ENCODE results near the gene TOP1. TPM values are rescaled to one million over a fixed set of nuclear protein-coding genes. Genes with fewer than 3 reads are reported as not detected.
"Not testable (repeated sequence)": the region's sequence is repeated elsewhere in the genome, so short reads cannot be mapped to it uniquely, and the experiment has no call there.

Gene TOP1
- total and polyA plus RNA-seq, 2 of the 4 experiments (the other 2 are of a cell fraction) = 14.0 to 21.5 TPM

GRCh38 chr20:41003143-41003935 is 25.3 kb upstream of the TOP1 start (continued):
- TF ChIP-seq, protein P1, sequence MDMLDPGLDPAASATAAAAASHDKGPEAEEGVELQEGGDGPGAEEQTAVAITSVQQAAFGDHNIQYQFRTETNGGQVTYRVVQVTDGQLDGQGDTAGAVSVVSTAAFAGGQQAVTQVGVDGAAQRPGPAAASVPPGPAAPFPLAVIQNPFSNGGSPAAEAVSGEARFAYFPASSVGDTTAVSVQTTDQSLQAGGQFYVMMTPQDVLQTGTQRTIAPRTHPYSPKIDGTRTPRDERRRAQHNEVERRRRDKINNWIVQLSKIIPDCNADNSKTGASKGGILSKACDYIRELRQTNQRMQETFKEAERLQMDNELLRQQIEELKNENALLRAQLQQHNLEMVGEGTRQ (IDR thresholded peaks at IDR 0.05; ENCODE audit: low read depth, low read length) = peak; percentile 96
- peak; percentile 9; the same call in 1 of the 2 replicates for TF ChIP-seq MAZ (IDR thresholded peaks at IDR 0.05; ENCODE audit: borderline replicate concordance, low read depth, low read length)

DNA sequence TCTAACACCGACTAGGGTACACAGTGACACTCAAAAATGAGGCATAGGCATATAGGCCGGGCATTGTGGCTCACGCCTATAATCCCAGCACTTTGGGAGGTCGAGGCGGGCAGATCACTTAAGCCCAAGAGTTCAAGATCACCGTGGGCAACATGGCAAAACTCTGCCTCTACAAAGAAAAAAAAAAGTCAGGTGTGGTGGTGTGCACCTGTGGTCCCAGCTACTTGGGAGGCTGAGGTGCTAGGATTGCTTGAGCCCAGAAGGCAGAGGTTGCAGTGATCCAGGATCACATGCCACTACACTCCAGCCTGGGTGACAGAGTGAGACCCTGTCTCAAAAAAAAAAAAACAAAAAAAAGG is 24.7 kb upstream of the TOP1 start:
- CTCF ChIA-PET; H2AFZ ChIP-seq (replicated peaks; ENCODE audit: low read length, poor library complexity); H3K9me3 ChIP-seq (ENCODE audit: control insufficient read depth, insufficient read depth, low read length); H3K27me3 ChIP-seq (ENCODE audit: control insufficient read depth, insufficient read depth, low read length); BruUV-seq (replicated peaks); dilution Hi-C loops (cut with HindIII; ENCODE audit: low sequenced_read_pairs, unreplicated experiment); ATAC-seq (ENCODE audit: low read depth); H3K4me3 ChIP-seq (ENCODE audit: insufficient read depth, low read depth, low read length); POLR2A ChIA-PET (ENCODE audit: unreplicated experiment); H3K36me3 ChIP-seq (ENCODE audit: control insufficient read depth, insufficient read depth, low read length); DNase-seq; in situ Hi-C loops (cut with MboI; ENCODE audit: low sequenced_read_pairs); intact Hi-C loops (cut with micrococcal nuclease); H4K20me1 ChIP-seq (ENCODE audit: insufficient read depth, low read length): not testable (repeated sequence)
- Histone ChIP-seq H4K91ac (ENCODE audit: insufficient read depth, low read depth, low read length) (peak overlapping the region; percentile 98), H3K14ac (replicated peaks; ENCODE audit: low read depth, low read length) (peak overlapping the region; percentile 55), H3K4me1 (ENCODE audit: control insufficient read depth, insufficient read depth, low read length) (peaks cover 29% of the 10 kb centered on the region), H3K56ac (ENCODE audit: extremely low read depth, insufficient read depth, low read length) (peak overlapping the region; percentile 77), H2BK120ac (ENCODE audit: low read depth, low read length) (peak overlapping the region; percentile 98), H2AK5ac (ENCODE audit: low read depth, low read length) (peak overlapping the region; percentile 98), H3K4ac (ENCODE audit: low read depth, low read length) (peak overlapping the region; percentile 95), H3K18ac (ENCODE audit: low read depth, low read length) (peak overlapping the region; percentile 70), H2BK5ac (ENCODE audit: low read depth, low read length, poor library complexity, severe bottlenecking) (peak overlapping the region; percentile 99), H3K79me1 (ENCODE audit: low read depth in 1 of 2, low read length in 2 of 2) (peaks cover 4 to 54% of the 10 kb centered on the region in 2 experiments; a peak in 3 of 4 replicates), H2BK15ac (ENCODE audit: low read depth, low read length) (peak overlapping the region; percentile 96), H3K23ac (ENCODE audit: low read depth, low read length) (peak overlapping the region; percentile 97), H3K4me2 (ENCODE audit: low read depth, low read length) (peak overlapping the region; percentile 60), H2AK9ac (replicated peaks; ENCODE audit: low read depth, low read length, poor library complexity) (peak overlapping the region; percentile 78), H3K27ac (ENCODE audit: insufficient read depth, low read length) (peak overlapping the region; percentile 88), H2BK20ac (ENCODE audit: low read depth, low read length) (peak overlapping the region; percentile 97), H4K8ac (ENCODE audit: low read depth in 2 of 2, low read length in 2 of 2) (peak overlapping the region; percentile 42 to 98), H4K5ac (ENCODE audit: low read depth, low read length) (peak overlapping the region; percentile 50), H3K9ac (ENCODE audit: low read depth, low read length) (peak overlapping the region; percentile 36), H3K9me1 (ENCODE audit: insufficient read depth, low read length) (peaks cover 26% of the 10 kb centered on the region)
- WGBS, 2 experiments (ENCODE audit: extremely low coverage in 2 of 2, insufficient read length in 1 of 2) = 87% methylated on average over 3 of the region's 6 CpGs; no CpG with 5 or more reads in 1 of the 2 experiments
